Heart left ventricle (tissue), 16 donors: ENCODE results near the gene DNM3. TPM values are rescaled to one million over a fixed set of nuclear protein-coding genes. Genes with fewer than 3 reads are reported as not detected.

Source experiments
- ATAC-seq, 4 donors: fragments of 200-7000 bp; cut with Tn5 transposase; one replicate each; pipeline ENCODE4 v1.9.1; 2020 to 2022; ENCODE audit warnings: moderate library complexity in 4 of 4, mild to moderate bottlenecking in 3 of 4, moderate number of reproducible peaks in 1 of 4
- DNase-seq, 5 donors: peaks; one replicate each; pipeline ENCODE4 v3.0.0-alpha.2; 2020
- H3K27ac ChIP-seq, 12 donors: fragments of 200-600 bp; sonication (generic) in 4 of 12; one replicate each; pipeline versions ENCODE4 v1.5.0 to v1.8.0; 2016 to 2022; ENCODE audit warnings: mild to moderate bottlenecking in 2 of 12
- H3K27me3 ChIP-seq, 9 donors: fragments of 200-600 bp; sonication (generic) in 2 of 9; one replicate each; pipeline versions ENCODE4 v1.5.1 to v1.8.0; 2016 to 2022; ENCODE audit warnings: mild to moderate bottlenecking in 3 of 9
- H3K36me3 ChIP-seq, 9 donors: fragments of 200-600 bp; sonication (generic) in 2 of 9; one replicate each; pipeline versions ENCODE4 v1.5.0 to v1.8.0; 2018 to 2022; ENCODE audit warnings: mild to moderate bottlenecking in 2 of 9
- H3K4me1 ChIP-seq, 12 donors: fragments of 200-600 bp; sonication (generic) in 4 of 12; one replicate each; pipeline versions ENCODE4 v1.5.0 to v1.8.0; 2016 to 2022; ENCODE audit warnings: mild to moderate bottlenecking in 3 of 12
- H3K4me3 ChIP-seq, 12 donors: fragments of 200-600 bp; sonication (generic) in 4 of 12; one replicate each; pipeline versions ENCODE4 v1.5.0 to v1.8.0; 2017 to 2022; ENCODE audit warnings: mild to moderate bottlenecking in 9 of 12, moderate library complexity in 4 of 12
- H3K9me3 ChIP-seq, 12 donors: fragments of 200-600 bp; sonication (generic) in 4 of 12; one replicate each; pipeline versions ENCODE4 v1.5.0 to v1.8.0; 2016 to 2022; ENCODE audit warnings: mild to moderate bottlenecking in 1 of 12
- POLR2A ChIP-seq, 2 donors: fragments of 450-650 bp; IDR thresholded peaks; one replicate each; pipeline ENCODE4 v1.6.1; 2017; ENCODE audit warnings: antibody characterized with exemption in 2 of 2, mild to moderate bottlenecking in 2 of 2, moderate library complexity in 2 of 2
- WGBS, 4 donors: extraction: QIAGEN DNeasy Blood & Tissue Kit in 2 of 4; methylation state at CpG; one replicate each; pipeline versions ENCODE4 v1.1.5 to v1.1.7; 2013 to 2018; 5-methylcytosine and 5-hydroxymethylcytosine counted together
- intact Hi-C, 10 donors: fragments of 100-400 bp; cut with DNase I; formaldehyde crosslinking; loops; one replicate each; pipeline versions ENCODE4 v1.11.1 to v1.14.2; 2022
- polyA plus RNA-seq, 2 donors: library from polyadenylated mRNA; stranded (reverse); fragments of 200-250 nt; gene quantifications; one replicate each; pipeline ENCODE4 v1.2.3, GENCODE V29; 2013
- total RNA-seq, 9 donors: library from RNA; depleted of rRNA in 2 of 9; stranded (reverse); fragments of >200 nt in 2 of 9; fragmentation: NEBNext Ultra II Directional in 3 of 9; extraction: Animal tissue kit (Norgen Biotek cat#: 25700) in 3 of 9; gene quantifications; one replicate each; pipeline versions ENCODE4 v1.1.0 to v1.2.4, GENCODE V29; 2016 to 2023
- TF ChIP-seq, protein P1 (sequence below), 12 donors: fragments of 200-600 bp; sonication (generic) in 4 of 12; IDR thresholded peaks; one replicate each; pipeline versions ENCODE4 v1.5.0 to v1.8.0; 2018 to 2022; ENCODE audit warnings: antibody characterized with exemption in 12 of 12, mild to moderate bottlenecking in 5 of 12
- donor health status: ischemic (EF 13 %, LVEDD 7.1; RV severe dilation, severe dysfunction).
- donor health status: healthy with polysubstance abuse.
- donor health status: DM: no; HTN: yes; CAD: no.
- donor health status: DM: no; HTN: no; CAD: no.
- donor health status: ischemic (EF 25% LVEDD 6.9; RV normal size, moderate dysfunction).
- donor health status: ischemic (EF 25% LVEDD 5.7; RV mildly dilated, moderate dysfunction).
- donor health status: healthy.
- donor health status: DM: yes; HTN: yes; CAD: no.
- donor health status: ischemic (EF 35%, LVEDD 5.7; RV mildly dilated, moderate dysfunction).
- donor health status: nonischemic (EF 11% LVEDD 7.7; RV severe dilation, severe dysfunction).
- donor health status: DM: yes; HTN: yes; CAD: no.
- donor health status: PGD.
- donor health status: ischemic (EF 29% LVEDD 5.4; RV normal size, mild dysfunction).
- donor health status: nonischemic (EF 23%, LVEDD 6.1; RV moderate dilation, normal function).

The DNM3 gene
- total and polyA plus RNA-seq, 11 donors, result 0.44 to 3.9 (median 1.9) TPM

- Histone ChIP-seq H3K36me3 (no peaks in the 10 kb centered on the region), H3K27ac (no peak overlapping the region), H3K4me3 (no peak overlapping the region), H3K27me3 (no peaks in the 10 kb centered on the region), H3K4me1 (no peaks in the 10 kb centered on the region), H3K9me3 (peaks cover 0 to under 1% (median 0%) of the 10 kb centered on the region in 12 donors)
- 51 to 59% (median 56%) methylated on average over 1 of the region's 1 CpG for WGBS, 4 donors
- TF ChIP-seq, protein P1, sequence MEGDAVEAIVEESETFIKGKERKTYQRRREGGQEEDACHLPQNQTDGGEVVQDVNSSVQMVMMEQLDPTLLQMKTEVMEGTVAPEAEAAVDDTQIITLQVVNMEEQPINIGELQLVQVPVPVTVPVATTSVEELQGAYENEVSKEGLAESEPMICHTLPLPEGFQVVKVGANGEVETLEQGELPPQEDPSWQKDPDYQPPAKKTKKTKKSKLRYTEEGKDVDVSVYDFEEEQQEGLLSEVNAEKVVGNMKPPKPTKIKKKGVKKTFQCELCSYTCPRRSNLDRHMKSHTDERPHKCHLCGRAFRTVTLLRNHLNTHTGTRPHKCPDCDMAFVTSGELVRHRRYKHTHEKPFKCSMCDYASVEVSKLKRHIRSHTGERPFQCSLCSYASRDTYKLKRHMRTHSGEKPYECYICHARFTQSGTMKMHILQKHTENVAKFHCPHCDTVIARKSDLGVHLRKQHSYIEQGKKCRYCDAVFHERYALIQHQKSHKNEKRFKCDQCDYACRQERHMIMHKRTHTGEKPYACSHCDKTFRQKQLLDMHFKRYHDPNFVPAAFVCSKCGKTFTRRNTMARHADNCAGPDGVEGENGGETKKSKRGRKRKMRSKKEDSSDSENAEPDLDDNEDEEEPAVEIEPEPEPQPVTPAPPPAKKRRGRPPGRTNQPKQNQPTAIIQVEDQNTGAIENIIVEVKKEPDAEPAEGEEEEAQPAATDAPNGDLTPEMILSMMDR (IDR thresholded peaks at IDR 0.05), result no peak
- TF ChIP-seq POLR2A (IDR thresholded peaks at IDR 0.05), result no peak
- intact Hi-C loops, result no loop called here
- no peak for DNase-seq
- ATAC-seq, result no peak
Measured at GRCh38 chr1:171937938-171938337, 96.6 kb downstream of the DNM3 start.

DNA sequence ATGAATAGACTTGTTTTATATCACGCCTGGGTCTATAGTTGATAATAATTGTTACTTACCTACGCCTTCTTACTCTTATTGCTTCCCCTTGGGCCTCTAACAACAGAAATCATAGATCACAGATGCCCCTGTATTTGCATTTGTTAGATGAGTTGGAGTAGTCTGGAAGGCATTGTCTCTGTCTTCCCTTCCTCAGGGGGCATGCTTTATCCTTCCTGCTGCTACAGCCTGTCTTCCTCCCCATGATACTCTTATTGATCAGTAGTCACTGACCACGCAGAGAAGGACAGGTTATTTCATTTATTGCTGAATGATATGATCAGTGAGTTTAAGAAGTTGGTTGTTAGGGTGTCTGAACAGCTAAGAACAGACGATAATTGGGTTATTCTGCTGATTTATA is 98.4 kb downstream of the DNM3 start:
- intact Hi-C loops, result no loop called here
- no peak for ATAC-seq

DNA sequence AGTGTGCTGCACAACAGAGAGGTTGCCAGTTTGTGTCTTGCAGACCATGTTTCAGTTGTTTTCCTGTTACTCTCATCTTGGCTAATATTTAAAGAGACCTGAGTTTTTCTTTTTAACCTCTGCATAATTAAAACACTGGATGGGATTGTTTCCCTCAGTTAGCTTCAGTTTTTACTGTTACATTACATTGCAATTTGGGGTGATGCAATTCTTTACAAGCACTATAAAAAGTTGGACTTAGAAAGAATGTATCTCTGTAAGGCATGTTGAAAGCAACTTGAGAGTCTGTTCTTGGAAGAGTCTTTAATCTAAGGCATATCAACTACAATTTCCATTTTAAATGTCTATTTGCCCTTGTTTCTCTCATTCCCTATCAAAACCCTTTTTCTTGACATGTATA is 99.1 kb downstream of the DNM3 start:
- DNase-seq (no peak), ATAC-seq (no peak)
- no peak overlapping the region for H3K4me3 ChIP-seq
- no peaks in the 10 kb centered on the region for H3K27me3 ChIP-seq
- H3K4me1 ChIP-seq, result peaks cover 0 to 3% (median 0%) of the 10 kb centered on the region in 12 donors
- no peak for TF ChIP-seq POLR2A (IDR thresholded peaks at IDR 0.05)
- TF ChIP-seq, protein P1 (IDR thresholded peaks at IDR 0.05), result no peak
- no peak overlapping the region for H3K27ac ChIP-seq
- no peaks in the 10 kb centered on the region for H3K36me3 ChIP-seq
- H3K9me3 ChIP-seq, result peaks cover 0 to 4% (median 0%) of the 10 kb centered on the region in 12 donors
- intact Hi-C loops, result no loop called here

More for the DNA sequence above, 98.4 kb downstream of the DNM3 start:
- WGBS, 4 donors, result 79 to 82% (median 80%) methylated on average over 4 of the region's 4 CpGs
- H3K4me1 ChIP-seq, result peaks cover 0 to 3% (median 0%) of the 10 kb centered on the region in 12 donors
- no peak overlapping the region for H3K27ac ChIP-seq
- no peak for DNase-seq
- no peaks in the 10 kb centered on the region for H3K36me3 ChIP-seq
- H3K9me3 ChIP-seq, result peaks cover 0 to 4% (median 0%) of the 10 kb centered on the region in 12 donors
- no peak overlapping the region for H3K4me3 ChIP-seq
- H3K27me3 ChIP-seq, result no peaks in the 10 kb centered on the region
- TF ChIP-seq POLR2A (IDR thresholded peaks at IDR 0.05), result no peak
- TF ChIP-seq, protein P1 (IDR thresholded peaks at IDR 0.05), result no peak

DNA sequence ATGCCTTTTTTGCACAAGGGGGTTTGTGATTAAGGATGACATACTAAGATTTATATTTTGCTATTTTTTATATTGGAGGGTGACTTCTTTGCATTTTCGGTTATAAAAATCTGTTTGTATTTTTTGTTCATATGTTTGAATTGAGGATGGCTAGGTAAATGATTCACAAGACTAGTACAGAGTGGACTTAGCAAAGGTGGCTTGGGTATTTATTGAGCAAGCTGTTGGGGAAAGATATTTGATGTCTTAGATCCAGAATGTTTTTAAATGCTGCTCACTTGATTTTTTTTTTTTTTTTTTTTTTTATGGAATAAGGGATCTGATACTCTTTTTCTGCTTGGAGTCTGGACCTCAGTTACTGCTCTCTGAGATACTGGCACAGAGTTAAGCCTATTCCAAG is 100.6 kb downstream of the DNM3 start:
- Histone ChIP-seq H3K27me3 (no peaks in the 10 kb centered on the region), H3K36me3 (no peaks in the 10 kb centered on the region), H3K9me3 (peaks cover 0 to 4% (median 0%) of the 10 kb centered on the region in 12 donors), H3K27ac (no peak overlapping the region), H3K4me3 (no peak overlapping the region), H3K4me1 (peaks cover 0 to 3% (median 0%) of the 10 kb centered on the region in 12 donors)
- ATAC-seq (no peak), DNase-seq (no peak)
- intact Hi-C loops, result no loop called here
- WGBS, 4 donors, result 95 to 100% (median 97%) methylated on average over 1 of the region's 1 CpG
- TF ChIP-seq POLR2A (IDR thresholded peaks at IDR 0.05), result no peak

DNA sequence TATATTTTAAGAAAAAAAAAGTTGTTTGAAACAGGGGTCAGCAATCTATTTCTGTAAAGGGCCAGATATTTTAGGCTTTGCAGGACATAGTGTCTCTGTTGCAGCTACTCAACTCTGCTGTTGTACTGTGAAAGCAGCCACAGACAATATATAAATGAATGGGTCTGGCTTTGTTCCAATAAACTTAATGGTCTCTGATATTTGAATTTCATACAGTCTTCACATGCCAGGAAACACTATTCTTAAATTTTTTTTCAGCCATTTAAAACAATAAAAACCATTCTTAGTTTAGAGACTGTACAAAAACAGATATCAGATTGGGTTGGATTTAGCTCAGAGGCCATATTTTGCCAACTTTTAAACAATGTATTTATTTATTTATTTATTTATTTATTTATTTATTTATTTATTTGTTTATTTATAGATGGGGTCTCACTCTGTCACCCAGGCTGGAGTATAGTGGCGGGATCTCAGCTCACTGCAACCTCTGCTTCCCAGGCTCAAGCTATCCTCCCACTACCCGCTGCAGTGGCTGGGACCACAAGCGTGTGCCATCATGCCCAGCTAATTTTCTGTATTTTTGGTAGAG is 102.8 kb downstream of the DNM3 start:
- intact Hi-C loops, result no loop called here

More for the DNA sequence above, 102.8 kb downstream of the DNM3 start:
- DNase-seq (no peak), ATAC-seq (peak in 1 of 4 donors; percentile 52)
- Histone ChIP-seq H3K4me1 (peaks cover 0 to 3% (median 0%) of the 10 kb centered on the region in 12 donors), H3K36me3 (no peaks in the 10 kb centered on the region), H3K27me3 (no peaks in the 10 kb centered on the region), H3K27ac (no peak overlapping the region), H3K4me3 (no peak overlapping the region), H3K9me3 (peaks cover 0 to 4% (median 0%) of the 10 kb centered on the region in 12 donors)
- TF ChIP-seq, protein P1 (IDR thresholded peaks at IDR 0.05), result no peak
- TF ChIP-seq POLR2A (IDR thresholded peaks at IDR 0.05), result no peak
- WGBS, 4 donors, result 87 to 92% (median 92%) methylated on average over 3 of the region's 3 CpGs
